Stimulated activated CD8-positive, alpha-beta memory T cell treated with anti-CD3 and anti-CD28 coated beads, Interleukin-7, amount 100 ng/mL, for 48 hours (primary cell): ENCODE results near the gene FREM1.
"Not testable (repeated sequence)": the region's sequence is repeated elsewhere in the genome, so short reads cannot be mapped to it uniquely, and the experiment has no call there.

ENCODE experiments used
- DNase-seq, 2 donors: peaks; one replicate each; pipeline ENCODE4 v3.0.0-alpha.2; 2020; ENCODE audit warnings: low read depth in 1 of 2; ENCODE audit errors: extremely low read depth in 1 of 2

FREM1 gene

GRCh38 chr9:14909961-14910805 is at the start of gene FREM1:
FREM1 (minus strand) TSS chr9:14910428; CDS start chr9:14868977, 41,451 bp downstream.
- no peak for DNase-seq

- no peak for DNase-seq
These were observed 48.8 kb upstream of the FREM1 start for GRCh38 chr9:14958989-14959388.

- no peak for DNase-seq
These were observed 46.9 kb upstream of the FREM1 start for GRCh38 chr9:14957109-14957508.

DNA sequence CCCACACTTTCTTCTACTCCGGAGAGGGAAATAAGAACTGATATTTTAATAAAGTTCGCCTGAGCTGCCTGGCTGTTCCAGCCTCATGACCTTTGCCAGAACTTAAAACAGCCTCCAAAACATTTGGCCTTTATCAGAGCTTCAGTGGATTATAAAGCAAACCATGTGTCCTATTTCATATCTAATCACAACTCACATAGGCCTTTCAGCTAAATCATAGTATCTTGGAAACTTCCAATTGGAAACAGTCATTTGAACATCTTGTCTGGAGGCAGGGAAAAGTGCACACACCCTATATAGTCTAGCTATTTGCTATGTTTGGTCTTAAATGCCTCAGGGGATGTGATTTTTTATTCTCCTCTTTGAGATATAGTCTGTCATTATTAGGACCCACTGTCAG is 46.0 kb upstream of the FREM1 start:
- DNase-seq: no peak

DNA sequence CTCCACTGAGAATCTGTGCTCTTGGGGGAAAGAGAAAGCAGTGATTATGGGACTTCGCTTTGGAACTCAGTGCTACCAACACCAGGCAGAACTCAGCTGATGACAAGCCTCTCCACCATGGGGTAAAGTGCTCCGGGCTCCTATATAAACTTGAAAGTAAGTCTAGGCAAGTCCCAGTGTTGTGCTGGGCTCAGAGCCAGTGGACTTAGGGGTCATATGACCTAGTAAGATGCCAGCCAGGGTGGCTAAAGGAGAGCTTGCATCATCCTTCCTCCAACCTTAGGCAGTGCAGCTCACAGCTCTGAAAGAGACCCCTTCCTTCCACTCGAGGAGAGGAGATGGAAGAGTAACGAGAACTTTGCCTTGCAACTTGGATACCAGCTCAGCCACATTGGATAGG is 35.1 kb upstream of the FREM1 start:
- no peak for DNase-seq

DNA sequence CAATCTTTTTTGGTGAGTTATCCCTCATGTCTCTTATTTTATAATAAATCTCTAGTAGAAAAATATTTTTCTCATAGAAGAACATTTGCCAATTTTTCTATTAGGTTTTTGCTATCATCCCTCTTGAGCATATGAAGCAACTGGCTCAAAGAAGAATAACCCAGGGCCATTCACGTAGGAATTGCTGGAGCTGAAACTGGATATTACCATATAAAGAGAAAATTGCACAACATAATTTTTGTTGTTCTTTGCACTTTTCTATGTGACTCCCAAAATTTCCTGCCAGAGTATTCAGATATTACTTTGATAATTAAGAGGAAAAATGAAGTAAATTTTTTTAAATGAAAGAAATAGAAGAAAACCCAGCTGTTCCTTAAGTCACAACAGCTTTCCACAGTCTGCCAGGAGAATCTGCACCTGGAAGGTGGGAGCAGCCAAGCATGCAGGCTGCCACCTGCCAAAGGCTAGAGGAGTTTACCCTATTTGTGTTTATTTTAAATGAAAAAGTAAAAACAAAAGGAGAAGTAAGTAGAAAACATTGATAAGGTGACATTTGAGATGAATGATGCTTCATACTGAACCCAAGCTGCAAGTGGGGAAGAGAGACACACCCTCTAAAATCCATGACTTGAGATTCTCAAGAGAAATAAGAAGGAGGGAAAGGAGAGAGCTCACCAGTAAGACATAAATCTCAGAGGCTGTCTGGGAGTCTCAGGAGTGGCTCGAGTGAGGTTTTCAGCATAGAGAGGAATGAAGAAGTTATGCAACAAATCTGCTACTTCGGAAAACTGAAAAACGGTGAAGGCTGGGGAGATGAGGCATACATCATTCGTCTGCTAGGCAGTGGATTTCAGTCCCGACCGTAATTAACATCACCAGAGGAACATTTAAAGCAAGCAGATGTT is 31.5 kb upstream of the FREM1 start:
- DNase-seq: no peak

GRCh38 chr9:14939378-14939777 is 29.1 kb upstream of the FREM1 start:
- no peak for DNase-seq

- no peak for DNase-seq
These were observed 27.0 kb upstream of the FREM1 start for GRCh38 chr9:14937216-14937615.

- no peak for DNase-seq
These were observed 26.3 kb upstream of the FREM1 start for GRCh38 chr9:14936491-14936890.

DNA sequence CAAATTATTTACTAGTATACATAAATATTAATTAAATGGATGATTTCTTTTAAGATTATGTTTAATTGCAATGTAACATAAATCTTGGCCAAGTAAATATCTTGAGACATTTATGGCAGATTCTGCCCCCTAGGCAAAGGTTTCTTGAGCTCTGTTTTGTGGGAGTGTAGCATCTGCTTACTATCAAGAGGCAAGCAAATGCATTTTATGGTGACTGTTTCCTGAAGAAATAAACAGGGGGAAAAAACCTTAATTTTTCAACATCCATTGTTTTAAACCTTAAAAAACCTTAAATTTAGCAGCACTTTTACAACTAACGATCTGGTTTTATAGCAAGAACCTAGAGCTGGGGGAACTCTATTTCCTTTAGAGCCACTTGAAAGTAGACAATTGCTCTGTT is 25.7 kb upstream of the FREM1 start:
- no peak for DNase-seq

GRCh38 chr9:14935106-14935751 is 25.0 kb upstream of the FREM1 start:
- no peak for DNase-seq

GRCh38 chr9:14932641-14933040 is 22.4 kb upstream of the FREM1 start:
- DNase-seq: no peak

DNA sequence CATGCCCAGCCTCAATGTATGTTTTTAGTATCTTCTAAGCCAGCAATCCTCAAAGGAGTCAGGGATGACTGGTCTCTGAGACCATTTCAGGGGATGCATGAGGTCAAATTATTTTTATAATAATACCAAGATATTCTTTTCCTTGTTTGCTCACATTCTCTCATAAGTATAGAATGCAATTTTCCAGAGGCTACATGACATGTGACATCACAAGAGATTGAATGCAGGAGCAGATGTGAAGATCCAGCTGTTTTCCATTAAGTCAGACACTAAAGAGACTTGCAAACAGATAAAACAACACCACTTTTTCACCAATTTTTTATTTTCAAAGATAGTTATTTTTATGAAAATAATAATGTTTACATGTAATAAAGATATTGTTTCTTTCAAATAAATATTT is 22.0 kb upstream of the FREM1 start:
- DNase-seq: no peak

DNA sequence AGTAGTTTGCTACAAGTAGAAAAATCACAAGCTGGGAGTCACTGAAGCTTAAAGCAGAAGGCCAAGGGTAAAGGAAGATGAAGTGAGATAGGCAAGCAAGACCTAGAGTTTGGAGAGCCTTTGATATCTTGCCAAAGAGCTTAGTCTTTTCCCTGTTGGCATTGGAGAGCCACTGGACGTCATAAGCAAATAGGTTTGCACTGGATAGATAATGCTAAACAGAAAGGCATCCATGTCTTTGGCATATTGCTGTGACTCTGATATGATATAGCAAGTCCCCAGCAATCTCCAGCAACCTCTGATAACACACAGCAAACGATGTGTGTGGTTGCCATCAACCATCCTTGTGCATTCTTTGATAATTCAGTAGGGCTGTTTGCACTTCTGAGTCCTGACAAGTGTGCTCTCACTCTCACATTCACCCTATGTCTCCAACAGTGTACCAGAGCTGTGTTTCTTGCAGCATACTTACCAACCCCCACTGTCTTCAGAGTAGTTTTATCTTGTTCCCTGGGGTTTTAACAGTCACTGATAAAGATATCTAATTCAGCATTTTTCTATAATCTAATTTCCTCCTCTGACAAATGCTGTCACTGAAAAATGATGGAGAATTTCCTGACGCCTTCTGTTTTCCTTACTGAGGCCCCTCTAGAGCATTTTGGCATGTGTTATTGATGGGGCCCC is 16.9 kb upstream of the FREM1 start:
- no peak for DNase-seq

GRCh38 chr9:14924230-14925219 is 14.3 kb upstream of the FREM1 start:
- no peak for DNase-seq

- DNase-seq: no peak
These were observed 13.5 kb upstream of the FREM1 start for GRCh38 chr9:14923701-14924100.

GRCh38 chr9:14920805-14921204 is 10.6 kb upstream of the FREM1 start:
- DNase-seq: not testable (repeated sequence)

DNA sequence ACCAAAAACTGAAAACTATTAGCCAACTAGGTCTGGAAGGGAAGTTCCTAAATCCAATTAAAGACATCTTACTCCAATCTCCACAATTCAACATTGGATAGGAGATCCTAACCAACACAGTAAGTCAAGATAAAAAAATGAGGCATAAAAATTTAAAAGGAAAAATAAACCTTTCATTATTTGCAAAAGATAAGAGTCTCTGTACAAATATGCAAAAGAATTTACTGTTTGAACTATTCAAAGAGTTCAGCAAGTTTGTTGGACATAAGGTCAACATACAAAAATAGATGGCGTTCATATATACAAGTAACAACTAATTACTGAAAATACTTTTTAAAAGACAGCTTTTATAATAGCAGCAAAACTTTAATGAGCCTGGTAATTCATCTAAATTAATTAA is 3.1 kb upstream of the FREM1 start:
- no peak for DNase-seq

DNA sequence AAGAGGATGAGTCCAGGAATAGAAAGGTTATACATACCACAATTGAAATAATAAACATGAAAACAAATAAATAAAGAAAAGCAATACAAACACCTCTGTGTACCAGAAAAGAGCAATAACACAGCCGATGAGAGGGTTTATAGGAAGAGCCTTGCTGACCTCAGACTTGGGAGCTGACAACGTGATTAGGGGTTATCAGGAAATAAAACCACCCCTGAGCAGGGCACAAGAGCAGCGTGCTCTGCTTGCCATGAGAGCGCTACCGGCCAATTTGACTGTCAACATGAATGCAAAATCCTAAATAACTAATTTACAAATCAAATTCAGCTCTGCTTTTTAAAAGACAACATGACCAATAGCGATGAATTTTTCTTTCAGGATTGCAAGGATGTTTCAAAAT is 2.6 kb upstream of the FREM1 start:
- DNase-seq: no peak

GRCh38 chr9:14911046-14911445 is 818 bp upstream of the FREM1 start:
- DNase-seq: no peak
